ENCODE results near the gene ITGAE.
"Not testable (repeated sequence)": the region's sequence is repeated elsewhere in the genome, so short reads cannot be mapped to it uniquely, and the experiment has no call there.

ITGAE gene

DNA sequence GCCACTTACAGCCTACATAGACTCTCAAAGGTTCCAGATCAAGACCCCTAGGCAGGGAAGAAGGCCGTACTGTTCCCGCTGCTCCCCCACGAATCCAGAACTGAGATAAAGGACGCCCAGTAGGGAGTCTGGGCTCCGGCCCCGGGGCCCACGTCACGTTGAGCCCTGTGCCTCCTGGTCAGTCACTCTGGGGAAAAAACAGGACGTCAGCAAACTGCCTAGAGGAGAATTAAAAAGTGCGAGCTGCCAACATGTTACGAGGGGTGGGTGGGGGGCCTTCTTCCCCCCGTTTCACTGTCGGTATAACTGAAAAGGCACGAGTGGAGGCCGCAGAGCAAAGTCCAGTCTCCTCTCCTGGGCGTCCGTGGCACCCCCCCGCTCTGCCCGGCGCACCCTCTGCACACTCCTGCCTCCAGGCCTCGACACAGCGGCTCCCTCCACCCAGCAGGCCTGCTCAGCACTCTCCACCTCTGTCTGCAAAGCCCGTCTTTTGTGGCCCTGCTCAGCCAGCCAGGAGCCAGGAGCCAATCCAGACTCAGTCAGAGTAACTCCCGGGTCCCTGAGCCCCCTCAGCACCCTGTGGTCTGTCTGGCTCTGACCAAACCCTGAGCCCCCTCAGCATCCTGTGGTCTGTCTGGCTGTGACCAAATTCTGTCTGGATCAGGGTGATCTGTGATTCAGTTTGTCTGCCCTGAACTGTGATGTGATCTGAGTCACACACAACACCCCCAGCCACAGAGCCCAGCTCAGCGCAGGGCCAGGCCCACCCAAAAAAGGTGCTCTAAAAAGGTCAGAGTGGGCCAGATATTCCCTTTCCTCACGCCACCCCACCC lies 6.2 kb downstream of the ITGAE start:
- peak; percentile 31 for DNase-seq (ENCODE audit: low read depth)

DNA sequence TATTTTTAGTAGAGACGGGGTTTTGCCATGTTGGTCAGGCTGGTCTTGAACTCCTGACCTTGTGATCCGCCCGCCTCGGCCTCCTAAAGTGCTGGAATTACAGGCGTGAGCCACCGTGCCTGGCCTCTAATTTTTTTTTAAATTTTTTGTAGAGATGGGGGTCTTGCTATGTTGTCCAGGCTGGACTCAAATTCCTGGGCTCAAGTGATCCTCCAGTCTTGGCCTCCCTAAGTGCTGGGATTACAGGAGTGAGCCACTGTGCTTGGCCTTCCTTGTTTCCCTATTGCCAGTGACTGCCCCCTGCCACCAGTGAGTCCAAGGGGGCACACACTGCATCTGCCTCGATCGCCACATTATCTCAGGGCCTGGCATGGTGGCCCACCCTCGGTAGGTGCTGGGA lies 6.8 kb downstream of the ITGAE start:
- DNase-seq (ENCODE audit: low read depth): not testable (repeated sequence)

- not testable (repeated sequence) for DNase-seq (ENCODE audit: low read depth)
Measured at GRCh38 chr17:3793258-3793657, 7.7 kb downstream of the ITGAE start.

DNA sequence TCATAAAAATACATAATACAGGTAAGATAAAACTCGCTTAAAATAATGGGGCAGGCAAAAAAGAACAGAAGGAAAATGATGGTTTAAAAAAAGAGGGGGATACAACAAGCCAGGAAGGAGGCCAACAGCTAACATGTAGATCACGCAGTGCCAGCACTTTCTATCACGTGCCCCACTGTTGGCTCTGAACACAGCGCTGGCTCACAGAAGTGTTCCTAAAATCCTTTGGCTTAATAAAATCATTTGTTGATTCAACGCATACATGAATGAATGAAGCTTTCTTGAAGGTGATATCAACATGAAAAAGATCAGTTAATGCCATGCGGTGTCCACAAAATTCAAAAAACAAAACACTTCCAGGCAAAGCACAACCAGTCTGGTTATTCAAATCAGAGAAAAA lies 8.5 kb downstream of the ITGAE start:
- no peak for DNase-seq (ENCODE audit: low read depth)

GRCh38 chr17:3788200-3788599 lies 12.8 kb downstream of the ITGAE start:
- no peak for DNase-seq (ENCODE audit: low read depth)

GRCh38 chr17:3785323-3785722 lies 15.7 kb downstream of the ITGAE start:
- not testable (repeated sequence) for DNase-seq (ENCODE audit: low read depth)

- no peak for DNase-seq (ENCODE audit: low read depth)
Measured at GRCh38 chr17:3782751-3783150, 18.2 kb downstream of the ITGAE start.

- DNase-seq (ENCODE audit: low read depth): no peak
Measured at GRCh38 chr17:3780986-3781385, 20.0 kb downstream of the ITGAE start.

DNA sequence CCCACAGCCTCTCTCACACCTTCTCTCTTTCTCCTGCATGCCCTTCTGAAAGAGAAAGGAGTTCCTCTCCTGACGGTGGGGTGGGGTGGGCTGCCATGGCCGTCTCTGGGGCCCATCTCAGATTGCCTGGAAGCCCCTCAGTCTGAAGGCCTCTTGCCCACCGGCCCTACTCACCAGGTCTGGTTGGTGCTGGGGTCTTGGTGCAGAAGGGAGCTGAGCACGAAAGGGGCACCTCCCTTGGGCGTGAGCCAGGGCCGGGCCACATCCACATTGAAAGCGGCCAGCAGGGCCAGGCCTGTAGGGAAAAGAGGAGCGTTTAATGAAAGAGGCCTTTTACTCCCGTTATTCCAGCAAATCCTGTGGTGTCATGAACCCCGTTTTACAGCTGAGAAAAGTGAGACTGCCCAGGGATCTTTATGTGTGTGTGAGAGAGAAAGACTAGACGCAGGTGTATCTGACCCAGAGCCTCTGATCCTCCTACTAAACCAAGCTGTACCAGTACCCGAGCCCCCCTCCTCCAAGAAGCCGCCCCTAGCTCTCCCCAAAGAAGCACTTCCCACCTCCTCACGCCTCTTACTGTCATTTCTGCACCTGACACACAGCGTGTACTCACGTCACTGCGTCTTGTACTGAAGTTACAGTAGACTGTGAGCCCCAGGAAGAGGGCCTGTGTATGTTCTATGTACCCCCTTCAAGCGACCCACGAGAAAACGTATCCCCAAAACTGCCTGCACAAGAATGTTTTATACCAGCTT lies 23.4 kb downstream of the ITGAE start:
- no peak for DNase-seq (ENCODE audit: low read depth)

- no peak for DNase-seq (ENCODE audit: low read depth)
Measured at GRCh38 chr17:3773966-3774365, 27.0 kb downstream of the ITGAE start.

GRCh38 chr17:3773511-3773910 lies 27.5 kb downstream of the ITGAE start:
- no peak for DNase-seq (ENCODE audit: low read depth)

DNA sequence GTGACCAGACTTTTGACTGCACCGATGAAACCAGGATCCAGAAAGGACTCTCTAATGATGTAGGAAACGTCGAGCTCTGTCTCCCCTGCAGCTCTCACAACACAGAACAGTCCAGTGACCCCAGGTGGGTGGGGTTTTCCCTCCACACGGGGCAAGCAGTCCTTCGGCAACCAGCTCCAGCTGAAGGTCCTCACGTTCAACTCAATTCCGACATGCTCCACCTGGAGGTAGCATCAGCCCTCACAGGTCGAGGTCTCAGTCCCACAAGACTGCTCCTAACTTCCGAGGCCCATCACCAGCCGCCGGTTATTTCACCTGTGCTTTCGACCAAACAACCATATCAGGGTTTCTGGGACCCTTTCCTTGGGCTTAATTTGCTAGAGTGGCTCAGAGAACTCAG lies 28.2 kb downstream of the ITGAE start:
- no peak for DNase-seq (ENCODE audit: low read depth)

GRCh38 chr17:3771140-3771539 lies 29.8 kb downstream of the ITGAE start:
- DNase-seq (ENCODE audit: low read depth): no peak

DNA sequence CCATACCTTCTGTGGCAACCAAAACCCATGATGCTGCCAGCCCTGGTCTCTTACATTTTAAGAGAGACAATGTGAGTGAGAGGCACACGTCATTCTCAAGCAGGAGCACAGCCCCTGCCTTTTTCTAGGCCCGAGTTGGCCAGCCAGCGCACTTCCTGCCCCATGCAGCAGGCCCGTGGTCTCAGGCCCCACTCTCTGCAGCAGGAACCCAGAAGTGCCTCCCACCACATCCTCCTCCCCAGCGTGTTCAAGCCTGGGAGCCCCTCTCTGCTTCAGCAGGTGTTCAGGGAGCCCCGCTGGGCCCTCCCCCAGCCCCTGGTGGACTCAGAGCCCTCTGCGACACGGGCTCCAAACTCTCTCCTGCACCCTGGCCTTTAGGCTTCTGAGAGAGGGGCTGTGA lies 30.5 kb downstream of the ITGAE start:
- no peak for DNase-seq (ENCODE audit: low read depth)

- DNase-seq (ENCODE audit: low read depth): no peak
Measured at GRCh38 chr17:3768769-3769168, 32.2 kb downstream of the ITGAE start.

DNA sequence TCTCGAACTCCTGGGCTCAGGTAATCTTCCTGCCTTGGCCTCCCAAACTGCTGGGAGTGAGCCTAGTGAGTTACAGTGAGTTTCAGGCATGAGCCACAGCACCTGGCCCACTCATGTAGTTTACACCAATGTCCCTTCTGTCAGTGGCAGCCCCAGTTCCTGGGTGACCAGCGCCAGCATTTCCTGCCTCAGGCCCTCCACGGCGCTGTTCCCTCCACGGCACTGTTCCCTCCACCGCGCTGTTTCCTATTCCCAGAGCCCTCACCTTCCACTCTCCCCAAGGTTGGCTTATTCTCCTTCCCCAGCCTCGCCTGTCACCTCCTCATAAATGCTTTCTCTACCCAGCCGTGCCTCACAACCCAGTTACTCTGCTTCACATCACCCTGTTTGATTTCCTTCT lies 32.6 kb downstream of the ITGAE start:
- no peak for DNase-seq (ENCODE audit: low read depth)

GRCh38 chr17:3766779-3767178 lies 34.2 kb downstream of the ITGAE start:
- no peak for DNase-seq (ENCODE audit: low read depth)

- DNase-seq (ENCODE audit: low read depth): no peak
Measured at GRCh38 chr17:3765981-3766380, 35.0 kb downstream of the ITGAE start.

- no peak for DNase-seq (ENCODE audit: low read depth)
Measured at GRCh38 chr17:3763777-3764170, 37.2 kb downstream of the ITGAE start.

- peak; percentile 28 for DNase-seq (ENCODE audit: low read depth)
Measured at GRCh38 chr17:3762922-3763776, 37.8 kb downstream of the ITGAE start.

- DNase-seq (ENCODE audit: low read depth): no peak
Measured at GRCh38 chr17:3761918-3762380, 39.0 kb downstream of the ITGAE start.
